GM19372 (cell line): ENCODE data around the gene FRMPD4.

Experiments
- ATAC-seq: cut with Tn5 transposase; IDR thresholded peaks from one replicate; pipeline ENCODE4 v1.9.1; 2021; ENCODE audit warnings: mild to moderate bottlenecking, low read depth, moderate library complexity; ENCODE audit not compliant: unreplicated experiment

The FRMPD4 gene

DNA sequence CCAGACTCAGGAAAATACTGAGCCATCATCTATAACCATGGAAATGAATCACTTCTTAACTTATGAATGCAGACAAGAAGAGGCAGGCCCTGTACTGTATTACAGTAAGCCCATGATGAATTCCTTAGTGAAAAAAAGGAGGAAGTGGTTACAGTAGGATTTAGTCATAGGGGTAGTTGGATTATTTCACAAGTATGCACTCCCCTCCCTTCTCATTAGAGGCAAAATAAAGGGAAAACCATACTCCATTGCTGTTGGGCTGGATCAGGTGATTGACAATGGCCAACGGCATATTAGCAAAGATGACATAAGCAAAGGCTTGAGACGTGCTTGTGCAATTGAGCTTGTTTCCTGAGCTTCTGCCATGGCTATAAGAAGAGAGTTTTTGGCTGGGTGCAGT is 471.8 kb downstream of the FRMPD4 start:
- no peak for ATAC-seq

DNA sequence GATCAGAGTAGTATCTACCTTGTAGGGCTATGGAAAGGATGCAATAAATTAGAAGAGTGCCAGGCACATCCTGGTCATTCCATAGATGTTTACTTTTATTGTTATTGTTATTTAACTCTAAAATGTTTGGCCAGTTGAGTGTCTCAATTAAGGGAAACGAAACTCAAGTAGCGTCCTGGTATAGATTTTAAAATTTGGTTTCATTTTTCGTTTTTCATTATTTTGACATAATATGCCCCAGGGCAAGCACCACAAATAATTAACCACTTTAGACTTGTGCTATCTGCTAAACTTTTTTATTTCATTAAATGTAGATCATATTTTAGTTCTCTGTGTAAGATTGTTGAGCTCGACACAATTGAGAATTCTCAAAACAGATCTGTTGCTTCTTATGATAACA is 473.2 kb downstream of the FRMPD4 start:
- peak; percentile 82 for ATAC-seq

DNA sequence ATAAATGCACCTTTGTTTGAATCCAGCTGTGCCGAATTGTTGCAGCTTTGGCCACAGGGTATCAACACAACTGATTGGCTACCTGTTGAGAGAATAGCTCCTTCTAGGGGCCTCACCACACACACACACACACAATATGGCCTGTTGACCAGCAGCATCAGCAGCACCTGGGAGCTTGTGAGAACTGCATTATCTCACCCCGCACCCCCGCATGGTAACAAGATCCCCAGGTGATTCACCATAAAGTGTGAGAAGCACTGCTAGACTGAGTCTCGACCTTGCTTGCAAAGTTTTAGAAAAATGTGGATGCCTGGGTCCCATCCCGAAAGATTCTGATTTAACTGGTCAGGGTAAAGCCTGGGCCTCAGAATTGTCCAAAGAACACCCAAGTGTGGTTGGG is 476.0 kb downstream of the FRMPD4 start:
- ATAC-seq: no peak

DNA sequence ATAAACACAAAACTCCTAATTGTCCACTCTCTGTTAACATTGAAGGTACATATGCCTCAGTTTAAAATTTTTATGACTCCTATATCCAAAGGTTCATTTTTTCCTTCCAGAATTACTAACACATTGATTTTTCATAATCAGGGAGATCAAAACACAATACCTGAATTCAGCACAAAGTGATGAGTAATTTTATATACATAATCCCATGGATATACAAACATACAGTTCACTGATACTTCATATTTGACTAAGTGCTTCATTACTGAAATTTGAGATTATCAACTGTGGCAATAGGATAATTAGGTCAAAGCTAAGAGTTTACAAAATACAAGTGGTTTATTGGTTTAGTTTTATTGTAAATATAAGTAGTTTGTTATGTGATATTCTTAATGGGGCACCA is 476.8 kb downstream of the FRMPD4 start:
- no peak for ATAC-seq

DNA sequence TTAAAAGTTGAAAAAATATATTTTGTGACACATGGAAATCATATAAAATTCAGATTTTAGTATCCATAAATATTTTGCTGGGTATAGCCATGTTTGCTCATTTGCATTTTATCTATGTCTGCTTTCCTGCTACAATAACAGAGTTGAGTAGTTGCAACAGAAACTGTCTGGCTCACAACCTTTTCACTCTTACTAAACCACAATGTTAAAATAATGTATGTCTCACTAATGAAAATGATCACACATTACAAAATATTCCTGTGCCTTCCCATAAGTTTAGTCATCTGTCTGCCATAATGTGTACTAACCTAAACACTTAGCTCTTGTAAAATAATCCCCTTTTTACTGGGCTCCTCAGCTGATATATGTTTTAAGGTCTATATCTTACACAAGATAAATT is 479.0 kb downstream of the FRMPD4 start:
- no peak for ATAC-seq

DNA sequence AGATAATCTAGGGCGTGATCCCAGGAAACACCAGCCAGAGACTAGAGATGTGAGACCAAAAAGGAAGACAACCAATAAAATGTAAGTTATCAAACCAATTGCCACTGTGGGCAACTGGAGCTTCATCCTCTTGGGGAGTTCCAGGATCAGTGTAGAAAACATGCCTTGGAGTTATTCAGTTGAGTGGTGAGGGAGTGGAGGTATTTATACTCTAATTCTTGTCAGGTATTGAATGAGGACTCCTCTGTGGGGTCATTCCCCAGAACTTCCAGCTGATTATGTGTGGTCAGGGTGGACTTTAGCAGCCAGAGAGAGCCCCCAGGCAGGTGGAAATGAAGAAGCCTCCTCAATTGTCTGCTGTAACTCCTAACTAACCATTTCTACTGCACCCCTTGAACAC is 509.0 kb downstream of the FRMPD4 start:
- ATAC-seq: no peak

DNA sequence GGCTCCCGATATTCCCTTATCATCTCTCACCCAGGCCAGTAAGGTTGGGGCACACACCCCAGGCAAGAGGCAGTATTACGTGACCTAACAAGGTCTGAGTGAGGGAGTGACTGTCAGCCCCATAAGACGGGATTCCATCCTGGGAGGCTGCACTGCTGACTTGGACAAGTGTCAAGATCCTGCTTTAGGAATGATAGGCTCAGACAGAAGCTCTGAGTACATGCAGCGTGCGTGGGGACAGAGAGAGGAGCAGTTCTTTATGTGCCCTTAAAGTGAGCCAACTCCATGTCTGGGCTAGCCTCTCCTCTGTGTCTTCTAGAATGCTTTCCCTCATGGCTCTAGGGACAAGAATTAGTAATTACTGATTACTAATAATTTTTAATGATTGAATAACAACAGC is 510.7 kb downstream of the FRMPD4 start:
- no peak for ATAC-seq

DNA sequence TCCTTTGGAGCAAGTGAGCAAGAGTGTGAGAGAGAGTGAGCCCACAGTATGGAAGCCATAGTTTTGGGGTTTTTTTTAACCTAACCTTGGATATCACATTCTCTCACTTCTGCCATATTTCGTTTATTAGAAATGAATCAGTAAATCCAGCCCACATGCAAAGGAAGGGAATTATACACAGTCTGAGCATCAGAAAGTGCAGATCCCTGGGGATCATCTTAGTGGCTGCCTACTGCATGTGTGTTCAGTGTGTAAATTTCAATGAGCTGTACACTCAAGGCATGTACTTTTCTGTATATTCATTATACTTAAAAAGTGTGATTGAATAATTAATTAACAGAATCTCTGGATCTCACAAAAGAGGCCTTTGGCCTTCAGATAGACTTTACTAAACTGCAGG is 519.2 kb downstream of the FRMPD4 start:
- no peak for ATAC-seq

DNA sequence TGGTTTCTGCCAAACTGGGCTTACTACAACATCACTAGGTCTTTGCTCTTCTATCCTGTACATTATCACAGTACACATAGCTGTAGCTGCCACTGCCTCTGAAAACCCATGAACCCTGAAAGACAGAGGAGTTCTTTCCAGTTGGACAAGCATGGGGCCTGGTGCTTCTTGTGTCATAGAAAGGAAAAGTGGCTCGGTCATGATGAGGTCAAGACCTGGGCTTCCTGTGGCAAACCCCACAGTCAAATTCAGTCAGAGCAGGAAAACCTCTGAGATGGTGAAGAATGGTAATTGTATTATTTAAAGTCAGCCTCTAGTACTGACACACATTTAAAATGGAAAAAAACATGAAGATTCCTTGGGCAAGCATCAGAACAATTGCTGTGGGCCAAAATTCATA is 519.6 kb downstream of the FRMPD4 start:
- no peak for ATAC-seq

DNA sequence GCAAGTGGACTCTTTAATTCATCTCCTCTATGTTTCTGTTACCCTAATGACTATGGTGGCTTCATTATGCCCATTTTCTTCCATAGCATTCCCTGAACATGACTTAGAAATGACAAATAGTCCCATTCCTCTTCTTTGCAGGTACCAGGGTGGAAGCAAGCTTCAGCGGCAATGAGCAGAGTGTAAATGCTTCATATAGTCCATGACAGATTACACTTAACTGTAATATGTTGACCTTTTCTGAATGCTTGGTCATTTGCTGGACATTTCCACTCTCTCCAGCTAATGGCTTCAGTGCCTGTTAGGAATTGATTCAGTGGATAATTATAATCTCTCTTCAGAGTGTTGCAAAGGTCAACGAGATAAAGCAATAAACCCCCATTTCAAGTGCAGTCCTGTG is 523.2 kb downstream of the FRMPD4 start:
- no peak for ATAC-seq

DNA sequence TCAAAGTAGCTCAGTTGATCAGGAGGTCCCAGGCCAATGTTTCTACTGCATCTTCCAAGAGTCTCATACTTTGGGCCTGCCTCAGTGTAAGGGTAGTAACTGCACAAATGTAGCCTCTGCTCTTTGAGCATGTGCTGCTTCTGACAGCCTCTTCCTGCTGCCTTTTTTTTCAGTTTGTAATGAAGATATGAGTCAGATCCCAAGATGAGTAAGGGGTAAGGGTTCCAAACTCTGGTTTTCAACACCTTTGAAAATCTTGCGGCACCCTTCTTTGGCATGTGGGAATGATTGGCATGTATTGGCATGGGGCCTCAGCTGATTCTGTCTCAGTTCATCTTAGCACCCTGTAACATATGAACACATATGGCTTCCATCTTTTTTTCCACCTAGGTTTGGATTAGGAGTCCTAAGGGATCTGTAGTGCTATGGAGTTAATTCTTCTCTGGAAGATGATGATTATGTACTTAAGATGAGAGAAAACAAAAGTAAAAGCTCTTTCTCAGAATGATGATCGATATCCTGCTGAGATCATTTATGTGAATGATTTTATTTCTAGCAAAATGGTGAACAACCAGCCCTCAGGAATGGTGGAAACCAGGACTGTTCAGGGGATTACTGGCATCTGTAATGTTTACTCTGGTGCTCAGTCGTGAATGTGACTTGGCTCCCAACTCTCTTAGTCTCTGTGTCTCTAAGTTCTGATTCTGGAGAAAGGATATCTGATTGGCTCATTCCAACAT is 534.3 kb downstream of the FRMPD4 start:
- ATAC-seq: no peak

DNA sequence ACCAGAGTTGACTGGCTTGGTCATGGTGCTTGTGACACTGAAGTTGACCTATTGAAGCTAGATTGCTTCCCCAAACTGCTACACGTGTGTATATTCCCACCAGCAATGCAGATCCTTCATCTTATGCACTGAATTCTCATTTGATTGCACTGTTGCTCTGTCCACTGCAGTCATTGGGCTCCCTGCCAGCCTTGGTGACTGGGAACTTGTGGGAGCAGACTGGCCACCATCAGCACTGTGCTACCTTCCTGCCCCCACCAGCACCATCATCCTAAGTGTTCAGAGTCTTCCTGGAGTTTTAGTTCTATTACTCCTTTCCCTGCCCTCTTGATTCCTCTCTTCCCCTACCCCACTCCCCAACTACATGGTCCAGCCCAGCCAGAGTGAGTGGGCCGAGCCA is 535.2 kb downstream of the FRMPD4 start:
- ATAC-seq: no peak

DNA sequence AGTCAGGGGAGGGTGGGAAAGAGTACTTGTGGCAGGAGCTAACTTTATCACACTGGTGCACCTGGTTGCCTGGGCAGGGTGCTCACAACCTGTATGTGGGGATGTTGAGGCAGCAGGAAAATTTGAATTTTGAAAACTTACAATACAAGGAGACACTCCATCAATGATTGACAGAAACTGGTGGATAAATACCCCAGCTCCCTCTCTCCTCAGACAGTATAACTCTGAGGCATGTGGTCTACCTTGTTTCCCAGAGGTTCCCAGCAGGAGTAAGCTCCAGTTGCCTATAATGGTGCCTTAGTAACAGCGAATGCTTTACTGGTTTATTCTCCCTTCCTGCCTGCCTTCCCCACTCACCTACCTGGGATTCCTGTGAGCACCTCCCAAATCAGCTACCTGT is 541.2 kb downstream of the FRMPD4 start:
- no peak for ATAC-seq

DNA sequence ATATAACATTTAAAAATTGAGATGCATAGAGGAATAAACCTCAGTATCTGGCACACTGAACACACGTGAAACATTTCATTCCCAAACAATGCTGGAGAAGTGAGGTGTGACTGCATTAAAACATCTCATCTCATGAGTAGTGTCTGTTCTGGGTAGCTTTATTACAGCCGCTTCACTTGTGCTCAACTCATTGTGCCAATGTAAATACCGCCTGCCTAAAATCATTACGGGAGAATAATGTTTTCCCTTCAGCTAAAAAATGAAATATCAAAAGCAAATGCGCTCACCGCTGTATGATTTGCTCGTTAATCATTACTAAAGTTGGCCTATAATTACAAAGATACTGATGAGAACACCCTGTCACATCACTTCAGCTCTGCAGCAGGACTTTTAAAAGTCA is 542.8 kb downstream of the FRMPD4 start:
- no peak for ATAC-seq

DNA sequence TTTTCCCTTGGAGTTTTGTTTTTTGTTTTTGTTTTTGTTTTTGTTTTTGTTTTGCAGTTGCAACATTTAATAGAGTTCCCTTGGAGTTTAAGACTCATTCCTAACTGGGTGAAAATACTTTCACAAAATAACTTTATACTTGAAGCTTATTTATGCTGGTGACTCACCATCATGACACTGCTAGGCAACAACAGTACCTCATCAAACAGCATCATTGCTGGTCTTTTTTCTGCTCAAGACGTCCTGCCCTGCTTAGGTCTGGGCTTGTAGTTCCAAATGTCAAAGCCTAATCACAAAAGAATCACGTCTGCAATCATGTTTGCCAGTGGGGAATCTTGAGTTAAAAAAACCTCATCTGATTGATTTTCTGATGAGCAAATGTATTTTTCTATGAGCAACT is 547.3 kb downstream of the FRMPD4 start:
- ATAC-seq: no peak

DNA sequence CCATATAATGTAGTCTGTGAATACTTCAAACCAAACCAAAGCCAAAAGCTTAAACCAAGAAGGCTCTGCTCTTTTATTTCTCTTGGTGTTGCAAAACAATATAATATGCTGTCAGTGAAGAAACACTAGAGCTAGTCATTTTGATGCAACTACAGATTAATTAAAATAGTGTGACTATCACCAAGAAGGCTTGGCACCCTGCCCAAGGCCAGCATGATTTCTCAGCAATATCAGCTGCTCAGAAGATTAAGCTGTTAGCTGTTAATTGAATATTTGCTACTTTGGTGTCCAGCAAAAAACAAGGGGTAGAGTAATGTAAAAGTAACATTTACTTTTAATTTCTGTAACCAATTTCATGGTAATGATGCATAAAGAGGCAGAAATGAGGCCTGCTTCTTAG is 548.1 kb downstream of the FRMPD4 start:
- no peak for ATAC-seq

DNA sequence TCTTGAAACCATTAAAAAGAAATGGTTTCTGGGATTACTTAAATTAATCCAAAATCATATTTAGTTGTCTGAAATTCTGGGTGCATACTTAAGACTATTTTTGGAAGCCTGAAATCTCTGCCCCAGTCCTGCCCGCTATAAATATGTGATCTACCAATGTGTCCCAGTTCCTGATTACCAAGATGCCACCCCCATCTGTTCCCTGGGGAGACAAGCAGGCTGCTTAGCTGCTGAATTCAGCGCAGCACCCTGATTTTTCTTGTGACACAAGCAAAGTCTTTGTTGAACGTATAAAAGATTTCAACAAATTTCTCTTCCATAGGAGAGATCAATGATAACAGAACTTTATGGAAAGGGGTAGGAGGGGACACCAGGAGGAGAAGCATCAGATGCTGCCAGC is 552.4 kb downstream of the FRMPD4 start:
- no peak for ATAC-seq

DNA sequence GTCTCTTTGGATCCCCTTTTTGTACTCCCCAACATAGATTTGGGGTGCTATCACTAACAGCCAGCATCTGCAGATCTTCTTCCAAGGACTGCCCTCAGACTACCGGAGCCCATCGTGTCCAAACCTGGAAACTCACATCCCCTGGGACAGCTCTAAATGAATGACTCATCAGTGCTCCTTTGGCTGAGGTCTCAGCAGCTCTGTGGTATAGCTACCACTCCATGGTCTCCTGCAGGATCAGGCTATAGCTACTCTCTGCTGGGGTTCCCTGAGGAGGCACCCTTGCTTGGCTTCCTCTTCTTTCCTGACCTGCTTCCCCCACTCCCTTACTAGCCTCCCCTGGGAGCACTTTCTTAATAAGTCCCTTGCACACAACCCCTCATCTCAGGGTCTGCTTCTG is 555.5 kb downstream of the FRMPD4 start:
- ATAC-seq: no peak

DNA sequence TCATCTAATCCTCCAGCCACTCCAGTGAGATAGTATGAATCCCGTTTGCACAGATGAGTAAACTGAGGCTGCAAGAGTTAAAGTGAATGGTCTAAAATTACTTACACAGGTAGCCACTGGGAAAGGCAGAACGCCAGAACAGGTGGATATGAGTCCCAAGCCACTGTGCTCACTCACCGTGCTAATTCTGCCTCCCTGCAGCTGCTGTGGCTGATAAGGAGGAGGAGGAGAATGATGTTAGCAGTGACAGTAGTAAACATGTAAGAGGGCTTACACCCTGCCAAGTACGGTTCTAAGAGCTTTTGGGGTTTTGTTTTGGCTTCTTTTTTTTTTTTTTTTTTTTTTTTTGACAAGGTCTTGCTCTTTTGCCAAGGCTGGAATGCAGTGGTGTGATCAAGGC is 562.5 kb downstream of the FRMPD4 start:
- ATAC-seq: no peak

DNA sequence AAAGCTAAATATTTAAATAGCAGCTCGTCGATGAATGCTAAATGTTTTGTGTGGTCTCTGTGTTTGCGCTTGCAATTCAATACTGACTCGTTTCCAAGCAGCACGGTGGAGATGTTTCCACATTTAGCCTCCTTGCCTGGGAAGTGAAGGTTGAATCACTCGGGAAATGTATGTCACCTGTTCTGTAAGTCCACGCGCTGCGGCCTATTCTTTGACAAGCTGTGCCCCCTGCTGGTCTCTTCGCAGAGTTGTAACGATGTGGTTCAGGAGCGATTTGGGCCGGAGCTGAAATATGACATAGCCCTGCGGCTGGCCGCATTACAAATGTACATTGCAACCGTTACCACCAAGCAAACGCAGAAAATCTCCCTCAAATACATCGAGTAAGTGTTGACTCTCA is 563.4 kb downstream of the FRMPD4 start:
- ATAC-seq: no peak

DNA sequence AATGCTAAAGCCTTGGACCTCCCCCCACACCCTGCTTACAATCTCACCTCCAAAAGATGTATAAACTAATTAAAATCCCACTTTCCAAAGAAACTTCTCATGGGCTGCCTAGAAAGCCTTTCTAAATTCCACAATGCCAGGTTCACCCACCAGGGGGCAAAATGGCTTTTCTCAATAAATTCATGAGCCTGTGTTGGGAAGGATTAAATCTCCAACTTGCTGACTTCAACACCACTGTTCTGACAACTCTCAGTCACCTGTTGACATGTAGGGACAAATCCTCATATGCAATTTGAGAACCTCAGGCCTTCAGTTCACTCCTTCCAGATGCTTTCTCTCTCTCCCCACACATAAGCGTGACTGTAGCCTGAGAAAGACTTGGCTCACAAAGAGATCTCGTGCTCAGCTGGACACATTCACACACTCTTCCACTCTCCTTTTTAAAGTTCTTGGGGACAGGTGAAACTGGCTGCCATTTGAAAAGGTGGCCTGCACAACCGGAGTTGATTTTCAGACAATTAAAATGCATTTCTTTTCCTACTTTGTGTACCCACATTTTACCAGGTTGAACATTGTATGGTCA is 564.3 kb downstream of the FRMPD4 start:
- no peak for ATAC-seq

DNA sequence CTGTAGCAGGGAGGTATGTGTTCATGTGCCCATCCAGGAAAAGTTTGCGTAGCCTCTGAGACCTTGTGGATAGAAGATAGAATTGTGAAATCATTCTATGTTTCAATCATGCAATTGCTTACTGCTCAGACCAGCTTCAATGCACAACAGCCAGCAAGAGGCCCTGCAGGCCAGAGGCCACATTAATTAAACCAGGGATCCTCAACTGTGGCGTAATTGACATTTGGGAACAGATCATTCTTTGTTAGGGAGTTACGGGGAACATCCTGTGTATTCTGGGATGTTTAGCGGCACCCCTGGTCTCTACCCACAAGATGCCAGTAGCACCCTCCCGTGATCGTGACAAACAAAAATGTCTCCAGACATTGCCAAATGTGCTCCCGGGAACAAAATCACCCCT is 566.4 kb downstream of the FRMPD4 start:
- ATAC-seq: no peak

DNA sequence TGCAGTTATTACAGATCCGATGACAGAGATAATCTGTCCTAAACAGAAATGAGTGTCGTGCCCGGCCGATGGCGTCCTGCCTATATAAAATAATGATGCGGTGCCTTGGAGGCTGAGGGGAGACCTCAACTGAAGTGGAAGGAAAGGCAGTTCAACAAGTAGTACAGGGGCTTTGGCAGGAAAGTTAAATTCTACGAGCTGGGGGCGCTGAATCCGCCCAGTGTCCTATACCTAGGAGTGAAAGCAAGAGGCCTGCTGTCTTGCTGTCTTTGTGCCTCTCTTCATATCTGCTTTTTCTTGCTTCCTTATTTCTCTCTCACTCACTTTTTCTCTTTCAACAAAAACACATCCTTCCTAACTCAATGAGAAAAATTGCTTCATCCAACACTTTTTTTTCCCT is 570.8 kb downstream of the FRMPD4 start:
- ATAC-seq: no peak
